GM19035 (cell line): ENCODE data around the gene OR13F1.
"Not testable (repeated sequence)": the region's sequence is repeated elsewhere in the genome, so short reads cannot be mapped to it uniquely, and the experiment has no call there.

Experiments used
- ATAC-seq: cut with Tn5 transposase; IDR thresholded peaks from one replicate; pipeline ENCODE4 v1.9.1; 2021; ENCODE audit not compliant: unreplicated experiment

The OR13F1 gene, protein sequence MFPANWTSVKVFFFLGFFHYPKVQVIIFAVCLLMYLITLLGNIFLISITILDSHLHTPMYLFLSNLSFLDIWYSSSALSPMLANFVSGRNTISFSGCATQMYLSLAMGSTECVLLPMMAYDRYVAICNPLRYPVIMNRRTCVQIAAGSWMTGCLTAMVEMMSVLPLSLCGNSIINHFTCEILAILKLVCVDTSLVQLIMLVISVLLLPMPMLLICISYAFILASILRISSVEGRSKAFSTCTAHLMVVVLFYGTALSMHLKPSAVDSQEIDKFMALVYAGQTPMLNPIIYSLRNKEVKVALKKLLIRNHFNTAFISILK

DNA sequence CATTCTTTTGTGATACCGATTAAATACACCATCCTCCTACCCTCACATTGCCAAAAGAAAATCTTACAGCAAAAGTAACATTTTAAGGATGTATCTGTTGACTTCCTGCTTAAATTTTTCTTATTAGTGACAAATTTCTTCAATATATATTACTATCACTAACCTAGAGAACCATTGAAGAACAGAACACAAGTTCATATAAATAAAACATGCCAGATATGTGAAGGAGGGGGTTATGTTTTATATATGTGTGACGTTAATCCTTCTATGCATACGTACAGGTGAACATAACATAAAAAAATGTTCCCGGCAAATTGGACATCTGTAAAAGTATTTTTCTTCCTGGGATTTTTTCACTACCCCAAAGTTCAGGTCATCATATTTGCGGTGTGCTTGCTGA, at the start of gene OR13F1:
TSS of gene OR13F1 (plus strand) at position 301 of the 400 bp plus-strand sequence. CDS start at position 301, 0 bp downstream.
- ATAC-seq, result no peak

GRCh38 chr9:104456831-104457230, 47.2 kb upstream of the OR13F1 start:
- ATAC-seq, result no peak

DNA sequence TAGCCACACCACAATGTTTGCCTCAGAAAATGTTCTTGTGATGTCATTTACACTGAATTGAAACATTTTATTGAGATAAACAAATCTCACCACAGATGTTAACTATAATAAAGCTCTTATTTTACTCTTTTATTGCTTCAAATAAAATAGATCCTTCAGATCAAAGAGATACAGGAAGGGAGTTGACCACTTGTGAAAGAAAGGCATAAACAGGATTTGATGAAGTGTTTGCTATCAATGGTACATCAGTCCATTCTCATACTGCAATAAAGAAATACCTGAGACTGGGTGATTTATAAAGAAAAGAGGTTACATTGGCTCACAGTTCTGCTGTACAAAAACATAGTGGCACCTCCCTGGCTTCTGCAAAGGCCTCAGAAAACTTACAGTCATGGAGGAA, 40.2 kb upstream of the OR13F1 start:
- ATAC-seq, result no peak

DNA sequence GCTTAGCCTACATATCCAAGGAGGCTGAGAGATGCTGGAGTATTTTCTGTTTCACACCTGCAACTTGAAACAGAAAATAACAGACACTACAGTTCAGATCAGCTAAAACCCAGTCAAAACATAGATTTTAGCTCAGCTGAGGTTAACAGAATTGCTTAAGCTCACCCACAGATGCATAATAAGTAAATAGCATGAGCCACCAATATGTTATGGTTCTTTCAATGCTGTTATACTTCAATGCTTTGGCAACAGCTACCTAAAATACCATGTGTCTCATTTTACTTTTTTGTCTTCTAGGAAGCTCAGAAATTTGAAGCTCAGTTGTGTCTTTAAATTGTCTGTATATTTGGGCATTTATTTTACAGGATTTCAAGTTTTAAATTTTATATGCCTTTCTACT, 35.8 kb upstream of the OR13F1 start:
- ATAC-seq, result no peak

DNA sequence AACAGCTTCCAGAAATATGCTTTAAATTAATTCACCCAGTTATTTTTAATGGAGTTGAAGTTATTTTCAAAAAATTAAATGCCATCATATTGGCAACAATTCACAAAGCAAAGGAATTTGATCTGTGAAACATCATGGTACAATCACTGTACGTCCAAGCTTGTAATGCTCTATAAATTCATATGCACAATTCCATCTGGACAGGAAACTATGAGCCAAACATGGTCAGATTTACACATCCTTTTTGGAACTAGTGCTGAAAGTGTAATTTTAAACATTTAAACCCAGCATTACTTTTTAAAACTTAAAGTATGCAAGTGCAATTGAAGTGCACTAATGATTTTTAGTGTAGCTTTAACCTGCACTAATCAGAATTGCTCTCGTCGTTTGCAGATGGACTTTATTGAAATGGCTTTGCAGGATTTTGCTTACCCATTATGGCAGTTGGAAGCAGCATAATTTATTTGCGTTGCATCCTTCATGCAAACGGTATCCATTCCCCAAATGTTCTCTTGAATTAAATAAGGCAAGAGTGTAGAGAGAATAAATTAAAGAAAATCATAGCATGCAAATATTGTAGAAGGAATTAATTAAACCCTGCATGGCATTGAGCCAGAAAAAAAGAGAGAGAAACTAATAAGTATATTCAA, 21.0 kb upstream of the OR13F1 start:
- no peak for ATAC-seq

DNA sequence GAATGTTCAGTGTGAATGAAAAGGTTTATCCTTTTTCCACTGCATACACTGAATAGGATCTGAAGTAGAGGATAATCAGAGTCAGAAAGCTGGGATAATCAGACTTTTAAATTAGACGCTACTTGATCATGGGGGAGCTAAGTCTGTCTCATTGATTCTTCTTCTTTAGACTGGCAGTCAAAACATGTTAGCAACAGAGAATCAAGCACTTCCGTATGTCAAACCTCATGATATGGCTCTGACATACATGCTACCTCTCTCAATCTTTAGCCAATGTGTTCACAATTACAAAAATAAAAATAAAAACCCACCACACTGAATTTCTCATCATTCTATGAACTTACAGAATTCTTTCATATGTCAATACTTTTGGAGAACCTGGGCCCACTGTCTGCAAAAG, 19.0 kb upstream of the OR13F1 start:
- ATAC-seq, result no peak

- no peak for ATAC-seq
These were observed 9.3 kb upstream of the OR13F1 start for GRCh38 chr9:104494808-104495207.

- ATAC-seq, result no peak
These were observed 623 bp upstream of the OR13F1 start for GRCh38 chr9:104503440-104503839.

DNA sequence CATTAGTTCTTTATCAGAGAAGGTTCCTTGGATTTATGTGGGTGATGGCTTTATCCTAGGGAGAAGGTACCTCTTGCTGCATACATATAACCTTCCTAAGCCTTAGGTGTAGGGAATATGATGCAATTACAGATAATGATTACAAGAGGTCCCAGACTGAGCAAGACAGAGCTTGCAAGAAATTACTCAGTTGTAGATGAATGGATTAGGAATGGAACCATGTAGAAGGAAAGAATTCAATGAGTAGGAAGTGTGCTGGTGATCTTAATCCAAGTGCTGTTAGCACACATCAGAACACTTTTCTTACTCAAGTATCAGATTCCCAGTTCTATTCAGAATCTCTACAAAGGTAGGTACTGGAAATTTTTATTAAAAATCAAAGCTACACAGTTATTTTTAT, 2.5 kb downstream of the OR13F1 start:
- no peak for ATAC-seq

- no peak for ATAC-seq
These were observed 10.8 kb downstream of the OR13F1 start for GRCh38 chr9:104514901-104515300.

- not testable (repeated sequence) for ATAC-seq
These were observed 16.2 kb downstream of the OR13F1 start for GRCh38 chr9:104520241-104520640.

- no peak for ATAC-seq
These were observed 23.0 kb downstream of the OR13F1 start, which contains the start of gene OR13C4 for GRCh38 chr9:104527109-104527508. TSS of gene OR13C4 (minus strand) at chr9:104527209. CDS start at chr9:104527209, 0 bp downstream.

- ATAC-seq, result no peak
These were observed 32.7 kb downstream of the OR13F1 start, which contains the start of gene OR13C3 for GRCh38 chr9:104536756-104537155. TSS of gene OR13C3 (minus strand) at chr9:104536856. CDS start at chr9:104536723, 133 bp downstream.

- no peak for ATAC-seq
These were observed 35.2 kb downstream of the OR13F1 start for GRCh38 chr9:104539275-104539674.

DNA sequence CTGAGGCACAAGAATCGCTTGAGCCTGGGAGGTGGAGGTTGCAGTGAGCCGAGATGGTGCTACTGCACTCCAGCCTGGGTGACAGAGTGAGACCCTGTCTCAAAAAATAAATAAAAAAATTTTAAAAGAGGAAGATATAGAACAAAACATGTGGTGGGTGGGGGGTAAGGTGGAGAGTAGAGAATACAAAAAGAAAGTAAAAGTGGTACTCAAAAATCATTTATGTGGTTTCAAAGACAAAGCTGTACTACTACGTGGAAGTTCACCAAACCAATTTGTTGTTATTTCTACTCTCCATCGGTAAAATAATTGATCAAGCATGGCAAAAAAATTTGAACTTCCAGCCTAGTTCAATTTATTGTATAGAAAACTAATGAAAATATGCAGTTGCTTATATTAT, 40.6 kb downstream of the OR13F1 start:
- ATAC-seq, result no peak

DNA sequence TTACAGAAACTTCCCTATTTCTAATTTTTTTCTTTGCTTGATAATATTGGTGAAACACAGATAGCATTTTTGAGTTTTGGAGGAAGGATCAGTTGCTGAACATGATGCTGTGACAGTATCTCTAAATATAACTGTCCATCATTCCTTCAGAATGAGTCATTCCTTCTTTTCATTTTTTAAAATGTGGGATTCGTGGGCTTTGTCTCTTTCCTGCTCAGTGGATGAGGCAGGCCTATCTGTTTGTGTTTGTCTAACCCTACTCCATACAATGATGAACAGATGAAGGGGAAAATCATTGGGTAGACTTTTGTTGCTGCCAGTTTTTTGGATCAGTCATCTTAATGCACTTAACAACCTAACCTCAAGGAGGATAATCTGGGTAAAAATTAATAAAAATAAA, 49.2 kb downstream of the OR13F1 start:
- ATAC-seq, result no peak
